Measurements from ENCODE around the gene AHNAK2.

The AHNAK2 gene

GRCh38 chr14:104973385-104974145 is 4.6 kb downstream of the AHNAK2 start:
- no peak for DNase-seq (ENCODE audit: low read depth in 2 of 2)

GRCh38 chr14:104973135-104973384 is 5.1 kb downstream of the AHNAK2 start:
- DNase-seq (ENCODE audit: low read depth in 2 of 2), result no peak

GRCh38 chr14:104972301-104973134 is 5.7 kb downstream of the AHNAK2 start:
- no peak for DNase-seq (ENCODE audit: low read depth in 2 of 2)

GRCh38 chr14:104971447-104972240 is 6.5 kb downstream of the AHNAK2 start:
- DNase-seq (ENCODE audit: low read depth in 2 of 2), result no peak

- no peak for DNase-seq (ENCODE audit: low read depth in 2 of 2)
Measured at GRCh38 chr14:104970231-104971068, 7.7 kb downstream of the AHNAK2 start.

GRCh38 chr14:104969741-104970230 is 8.4 kb downstream of the AHNAK2 start:
- DNase-seq (ENCODE audit: low read depth in 2 of 2), result no peak

GRCh38 chr14:104968541-104969401 is 9.4 kb downstream of the AHNAK2 start:
- no peak for DNase-seq (ENCODE audit: low read depth in 2 of 2)

- DNase-seq (ENCODE audit: low read depth in 2 of 2), result no peak
Measured at GRCh38 chr14:104968153-104968527, 10.0 kb downstream of the AHNAK2 start.

- DNase-seq (ENCODE audit: low read depth in 2 of 2), result no peak
Measured at GRCh38 chr14:104967386-104968152, 10.6 kb downstream of the AHNAK2 start.

GRCh38 chr14:104966981-104967385 is 11.2 kb downstream of the AHNAK2 start:
- no peak for DNase-seq (ENCODE audit: low read depth in 2 of 2)

- DNase-seq (ENCODE audit: low read depth in 2 of 2), result no peak
Measured at GRCh38 chr14:104966261-104966865, 11.8 kb downstream of the AHNAK2 start.

- no peak for DNase-seq (ENCODE audit: low read depth in 2 of 2)
Measured at GRCh38 chr14:104965561-104966231, 12.5 kb downstream of the AHNAK2 start.

- DNase-seq (ENCODE audit: low read depth in 2 of 2), result no peak
Measured at GRCh38 chr14:104964546-104964945, 13.6 kb downstream of the AHNAK2 start.

GRCh38 chr14:104957146-104958113 is 20.7 kb downstream of the AHNAK2 start:
- DNase-seq (ENCODE audit: low read depth in 2 of 2), result no peak

GRCh38 chr14:104956290-104956890 is 21.8 kb downstream of the AHNAK2 start:
- no peak for DNase-seq (ENCODE audit: low read depth in 2 of 2)

GRCh38 chr14:104955396-104955770 is 22.8 kb downstream of the AHNAK2 start:
- DNase-seq (ENCODE audit: low read depth in 2 of 2), result no peak

- no peak for DNase-seq (ENCODE audit: low read depth in 2 of 2)
Measured at GRCh38 chr14:104954746-104955395, 23.3 kb downstream of the AHNAK2 start.
